Superior temporal gyrus (tissue), 1 donor: Measurements from ENCODE around the gene PIAS1.
A peak's percentile ranks its signal among the peaks of the same experiment; 100 is the strongest.

Source experiments
- DNase-seq: peaks from one replicate; pipeline ENCODE4 v3.0.0-alpha.2; 2016; ENCODE audit errors: extremely low spot score

The PIAS1 gene

DNA sequence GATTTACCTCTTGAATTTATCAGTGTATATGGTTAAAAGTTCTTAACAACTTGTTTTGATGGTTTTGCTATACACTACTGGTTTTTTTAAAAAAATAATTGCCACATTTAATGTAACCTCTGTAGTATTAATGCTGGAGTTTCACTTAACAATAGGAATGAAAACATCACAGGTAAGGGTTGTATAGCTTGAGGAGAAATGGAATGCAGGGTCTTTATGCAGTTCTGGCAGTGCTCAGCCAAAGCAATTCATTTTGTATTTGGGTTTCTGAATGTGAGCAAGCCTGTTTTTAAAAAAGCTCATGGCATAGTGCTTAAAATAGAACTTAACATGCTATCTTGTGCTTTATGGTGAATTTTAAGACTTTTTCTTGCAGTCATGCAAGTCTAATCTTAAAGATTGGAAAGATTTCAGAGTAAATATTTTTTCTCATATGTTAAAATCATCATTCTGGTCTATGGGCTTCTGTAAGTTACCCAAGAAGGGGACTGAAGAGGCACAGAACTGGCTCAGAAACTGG is 8.9 kb downstream of the PIAS1 start:
- DNase-seq = no peak

GRCh38 chr15:68063606-68064005 is 9.5 kb downstream of the PIAS1 start:
- peak; percentile 1 for DNase-seq

DNA sequence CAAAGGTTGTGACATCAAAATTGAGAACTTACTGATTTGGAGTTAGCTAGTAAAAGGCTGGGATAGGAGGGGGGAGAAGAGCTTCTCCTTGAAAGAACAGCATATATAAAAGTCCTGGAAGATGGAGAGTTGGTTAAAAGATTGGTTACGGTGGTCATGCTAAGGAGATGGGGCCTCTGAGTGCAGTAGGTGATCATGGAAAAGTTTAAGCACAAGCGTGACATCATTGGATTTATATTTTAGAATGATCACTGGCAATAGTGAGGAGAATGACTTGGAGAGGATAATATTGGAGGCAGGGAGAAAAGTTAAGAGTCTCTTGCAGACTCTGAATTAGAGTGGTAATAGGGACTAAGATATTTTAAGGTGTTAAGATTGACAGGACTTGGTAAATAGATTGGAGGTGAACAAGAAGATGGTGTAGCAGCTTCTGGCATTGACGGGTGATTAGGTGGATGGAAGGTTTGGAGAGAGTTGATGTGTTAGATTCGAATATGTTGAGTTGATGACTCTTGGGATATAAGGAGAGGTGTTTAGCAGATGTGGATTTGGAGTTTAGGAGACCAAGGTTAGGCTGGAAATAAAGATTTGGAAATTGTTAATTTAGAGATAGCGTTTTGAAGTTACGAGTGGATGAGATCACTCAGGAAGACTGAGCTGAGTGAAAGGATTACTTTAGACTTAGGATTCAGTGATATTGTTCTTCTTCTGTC is 19.6 kb downstream of the PIAS1 start:
- no peak for DNase-seq

- DNase-seq = no peak
Observed at GRCh38 chr15:68075764-68076385, 21.8 kb downstream of the PIAS1 start.

DNA sequence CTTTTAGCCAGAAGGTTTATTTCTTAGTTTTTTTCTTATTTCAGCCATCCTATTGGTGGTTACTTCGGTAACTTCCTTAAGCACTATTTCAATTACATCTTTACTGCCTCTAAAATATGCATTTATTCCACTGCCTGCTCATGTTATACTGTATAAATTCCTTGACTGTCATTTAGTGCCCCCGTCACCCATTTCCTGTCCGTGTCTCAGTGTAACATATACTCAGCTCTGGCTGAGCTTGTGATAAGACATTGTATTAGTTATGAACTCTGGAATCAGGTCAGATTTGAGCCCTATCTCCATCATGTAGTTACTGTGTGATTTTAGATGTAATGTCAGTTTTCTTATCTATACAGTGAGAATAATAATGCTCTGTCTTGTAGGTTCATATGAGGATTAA is 24.2 kb downstream of the PIAS1 start:
- DNase-seq = no peak

GRCh38 chr15:68080334-68080733 is 26.2 kb downstream of the PIAS1 start:
- DNase-seq = no peak

DNA sequence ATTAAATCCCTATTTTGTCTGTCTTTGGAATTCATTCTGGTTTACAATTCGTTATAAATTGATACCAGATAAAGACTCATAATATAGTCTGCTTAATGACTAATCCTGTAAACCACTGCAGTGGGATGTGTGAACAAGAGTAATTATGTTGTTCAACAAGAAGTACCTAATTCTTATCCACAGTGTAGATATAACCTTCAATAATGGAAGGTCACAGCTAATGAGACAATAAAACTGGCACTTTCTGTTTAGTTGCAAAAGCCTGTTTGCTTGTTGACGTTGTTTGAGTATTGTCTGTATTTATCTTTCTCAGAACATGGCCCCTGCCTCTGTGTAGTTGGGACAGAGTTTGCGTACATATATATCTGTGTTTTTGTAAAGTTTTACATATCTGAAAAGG is 26.7 kb downstream of the PIAS1 start:
- no peak for DNase-seq

GRCh38 chr15:68081869-68082505 is 27.9 kb downstream of the PIAS1 start:
- no peak for DNase-seq

GRCh38 chr15:68082735-68083134 is 28.6 kb downstream of the PIAS1 start:
- DNase-seq = no peak

GRCh38 chr15:68083463-68083862 is 29.3 kb downstream of the PIAS1 start:
- no peak for DNase-seq

- DNase-seq = no peak
Observed at GRCh38 chr15:68085052-68085451, 30.9 kb downstream of the PIAS1 start.

- no peak for DNase-seq
Observed at GRCh38 chr15:68091743-68092142, 37.6 kb downstream of the PIAS1 start.

DNA sequence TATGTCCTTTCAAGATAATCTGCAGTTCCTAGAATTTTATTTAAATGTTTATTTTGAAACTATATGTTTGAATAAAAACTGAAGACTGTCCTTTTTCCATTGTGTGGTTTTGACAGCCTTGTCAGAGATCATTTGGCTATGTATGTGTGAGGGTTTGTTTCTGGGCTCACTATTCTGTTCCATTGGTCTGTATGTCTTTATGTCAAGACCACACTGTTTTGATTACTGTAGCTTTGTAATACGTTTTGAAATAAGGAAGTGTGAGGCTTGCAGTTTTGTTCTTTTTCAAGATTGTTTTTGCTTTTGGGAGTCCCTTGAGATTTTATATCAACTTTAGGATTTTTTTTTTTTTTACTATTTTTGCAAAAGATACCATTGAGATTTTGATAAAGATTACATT is 42.0 kb downstream of the PIAS1 start:
- no peak for DNase-seq

GRCh38 chr15:68097029-68097428 is 42.9 kb downstream of the PIAS1 start:
- no peak for DNase-seq

DNA sequence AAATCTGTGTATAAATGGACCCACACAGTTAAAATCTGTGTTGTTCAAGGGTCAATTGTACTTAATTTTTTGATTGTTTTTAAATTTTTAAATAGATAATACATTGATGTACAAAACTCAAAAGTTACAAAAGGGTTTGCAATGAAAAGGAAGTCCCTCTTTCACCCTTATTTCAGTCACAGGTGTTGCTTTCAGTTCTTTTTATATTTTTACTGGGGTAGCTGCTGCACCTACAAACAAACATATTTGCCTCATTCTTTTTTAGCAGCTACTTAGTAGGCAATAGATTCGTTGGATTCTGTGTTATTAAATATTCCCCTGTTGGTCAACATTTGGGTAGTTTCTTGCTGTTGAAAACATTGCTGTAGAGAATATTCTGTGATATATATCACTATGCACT is 44.4 kb downstream of the PIAS1 start:
- DNase-seq = no peak

- no peak for DNase-seq
Observed at GRCh38 chr15:68100194-68100593, 46.1 kb downstream of the PIAS1 start.

GRCh38 chr15:68103603-68104002 is 49.5 kb downstream of the PIAS1 start:
- no peak for DNase-seq

- DNase-seq = no peak
Observed at GRCh38 chr15:68106656-68107055, 52.5 kb downstream of the PIAS1 start.

GRCh38 chr15:68107142-68107541 is 53.0 kb downstream of the PIAS1 start:
- DNase-seq = no peak

- DNase-seq = no peak
Observed at GRCh38 chr15:68112706-68113105, 58.6 kb downstream of the PIAS1 start.

- DNase-seq = no peak
Observed at GRCh38 chr15:68113273-68113672, 59.2 kb downstream of the PIAS1 start.

DNA sequence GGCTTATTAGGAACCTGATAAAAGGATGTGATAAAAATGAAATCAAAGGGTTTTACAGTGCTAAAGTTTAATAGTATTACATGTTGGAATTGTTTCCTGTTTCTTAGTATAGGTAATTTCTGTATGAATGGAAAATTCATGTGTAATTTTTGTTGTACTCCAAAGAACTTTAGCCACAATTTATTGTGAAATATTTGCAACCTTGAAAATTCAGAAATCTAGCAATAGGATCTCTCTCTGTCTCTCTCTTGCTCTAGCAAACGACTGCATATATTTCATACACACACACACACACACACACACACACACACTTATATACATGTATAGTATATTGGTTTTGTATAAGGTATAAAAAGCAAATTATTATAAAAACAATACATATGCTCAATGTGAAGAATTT is 59.6 kb downstream of the PIAS1 start:
- DNase-seq = no peak

GRCh38 chr15:68114356-68114755 is 60.2 kb downstream of the PIAS1 start:
- DNase-seq = no peak
